HepG2 (cell line): ENCODE results near the gene CXCR5. TPM values are rescaled to one million over a fixed set of nuclear protein-coding genes. Genes with fewer than 3 reads are reported as not detected.

Experiments
- ADNP ChIP-seq: sonication (generic); formaldehyde crosslinking; IDR thresholded peaks from 2 replicates; pipeline ENCODE4 v1.4.0; 2020; ENCODE audit warnings: missing genetic modification reagents
- DNMT1 ChIP-seq: sonication (generic); formaldehyde crosslinking; IDR thresholded peaks from 2 replicates; pipeline ENCODE4 v1.5.1; 2020; ENCODE audit warnings: mild to moderate bottlenecking, missing genetic modification reagents
- GLI4 ChIP-seq: sonication (generic); formaldehyde crosslinking; IDR thresholded peaks from 2 replicates; pipeline ENCODE4 v1.5.1; 2020; ENCODE audit warnings: missing genetic modification reagents, mild to moderate bottlenecking, moderate library complexity, borderline replicate concordance
- HMGXB3 ChIP-seq: sonication (generic); formaldehyde crosslinking; IDR thresholded peaks from 2 replicates; pipeline ENCODE4 v1.4.0; 2020; ENCODE audit warnings: missing genetic modification reagents, borderline replicate concordance
- HOXA5 ChIP-seq: sonication (generic); formaldehyde crosslinking; IDR thresholded peaks from 2 replicates; pipeline ENCODE4 v1.4.0; 2020; ENCODE audit warnings: missing genetic modification reagents
- KDM5B ChIP-seq: sonication (generic); formaldehyde crosslinking; IDR thresholded peaks from 2 replicates; pipeline ENCODE4 v1.4.0; 2020; ENCODE audit warnings: missing genetic modification reagents, mild to moderate bottlenecking, borderline replicate concordance
- SALL2 ChIP-seq: sonication (generic); formaldehyde crosslinking; IDR thresholded peaks from 2 replicates; pipeline ENCODE4 v1.8.1; 2023; ENCODE audit warnings: mild to moderate bottlenecking, missing genetic modification reagents, inconsistent platforms
- SMAD9 ChIP-seq: sonication (generic); formaldehyde crosslinking; IDR thresholded peaks from 2 replicates; pipeline ENCODE4 v1.5.1; 2020; ENCODE audit warnings: mild to moderate bottlenecking, missing genetic modification reagents
- ZFP1 ChIP-seq: IDR thresholded peaks from 2 replicates; pipeline ENCODE4 v1.6.1; 2016
- ZNF12 ChIP-seq: sonication (generic); formaldehyde crosslinking; IDR thresholded peaks from 2 replicates; pipeline ENCODE4 v1.5.0; 2020; ENCODE audit warnings: missing genetic modification reagents
- ZNF605 ChIP-seq: sonication (generic); formaldehyde crosslinking; IDR thresholded peaks from 2 replicates; pipeline ENCODE4 v1.8.0; 2022; ENCODE audit warnings: mild to moderate bottlenecking, missing genetic modification reagents
- polyA plus RNA-seq, 8 experiments: library from polyadenylated mRNA; depleted of rRNA in 3 of 8; stranded (reverse) in 7 of 8; unstranded in 1 of 8; fragments of >200 nt; fragmentation: Illumina TruSeq in 4 of 8; extraction: Trizol in 4 of 8; gene quantifications; 2 replicates each; pipeline versions ENCODE4 v1.2.1 to v1.2.3, GENCODE V29; 2011 to 2016; ENCODE audit warnings: low read depth in 4 of 8, missing spikeins in 1 of 8, mixed read lengths in 1 of 8; ENCODE audit not compliant: insufficient read depth in 1 of 8
- total RNA-seq, 5 experiments: library from RNA; depleted of rRNA; stranded (reverse); fragments of >200 nt; fragmentation: Illumina TruSeq; extraction: Trizol; gene quantifications; 2 replicates each; pipeline ENCODE4 v1.2.3, GENCODE V29; 2016; ENCODE audit warnings: low read depth in 1 of 5
- TF ChIP-seq, protein P1 (sequence below), 2 experiments: sonication (generic) in 1 of 2; formaldehyde crosslinking in 1 of 2; IDR thresholded peaks; 2 replicates each; pipeline versions ENCODE4 v1.5.1 to v1.6.1; 2011 to 2020; ENCODE audit warnings: borderline replicate concordance in 1 of 2, low read depth in 1 of 2, low read length in 1 of 2, mild to moderate bottlenecking in 1 of 2, missing genetic modification reagents in 1 of 2, moderate library complexity in 1 of 2
- TF ChIP-seq, protein P2 (sequence below): sonication (generic); formaldehyde crosslinking; IDR thresholded peaks from 2 replicates; pipeline ENCODE4 v1.4.0; 2020; ENCODE audit warnings: missing genetic modification reagents, mild to moderate bottlenecking, borderline replicate concordance
- TF ChIP-seq, protein P3 (sequence below): sonication (generic); formaldehyde crosslinking; IDR thresholded peaks from 2 replicates; pipeline ENCODE4 v1.8.0; 2022; ENCODE audit warnings: low read depth, missing genetic modification reagents
- TF ChIP-seq, protein P4 (sequence below): sonication (generic); formaldehyde crosslinking; IDR thresholded peaks from 2 replicates; pipeline ENCODE4 v1.5.1; 2020; ENCODE audit warnings: mild to moderate bottlenecking, moderate library complexity, missing genetic modification reagents

Gene CXCR5
- total and polyA plus RNA-seq, 2 of the 13 experiments (the other 11 are each of a cell fraction or from before 2014, with no cell fraction given), result not detected

GRCh38 chr11:118911113-118911879 lies 27.6 kb downstream of the CXCR5 start (continued):
- no peak for TF ChIP-seq HMGXB3 (CRISPR knock-in tag)
- TF ChIP-seq, protein P1, sequence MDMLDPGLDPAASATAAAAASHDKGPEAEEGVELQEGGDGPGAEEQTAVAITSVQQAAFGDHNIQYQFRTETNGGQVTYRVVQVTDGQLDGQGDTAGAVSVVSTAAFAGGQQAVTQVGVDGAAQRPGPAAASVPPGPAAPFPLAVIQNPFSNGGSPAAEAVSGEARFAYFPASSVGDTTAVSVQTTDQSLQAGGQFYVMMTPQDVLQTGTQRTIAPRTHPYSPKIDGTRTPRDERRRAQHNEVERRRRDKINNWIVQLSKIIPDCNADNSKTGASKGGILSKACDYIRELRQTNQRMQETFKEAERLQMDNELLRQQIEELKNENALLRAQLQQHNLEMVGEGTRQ (IDR thresholded peaks at IDR 0.05; ENCODE audit: low read depth, low read length), result no peak
- TF ChIP-seq, protein P1 (CRISPR knock-in tag; IDR thresholded peaks at IDR 0.05; ENCODE audit: borderline replicate concordance), result no peak
- TF ChIP-seq ZNF605, result peak; percentile 74
- TF ChIP-seq, protein P2, sequence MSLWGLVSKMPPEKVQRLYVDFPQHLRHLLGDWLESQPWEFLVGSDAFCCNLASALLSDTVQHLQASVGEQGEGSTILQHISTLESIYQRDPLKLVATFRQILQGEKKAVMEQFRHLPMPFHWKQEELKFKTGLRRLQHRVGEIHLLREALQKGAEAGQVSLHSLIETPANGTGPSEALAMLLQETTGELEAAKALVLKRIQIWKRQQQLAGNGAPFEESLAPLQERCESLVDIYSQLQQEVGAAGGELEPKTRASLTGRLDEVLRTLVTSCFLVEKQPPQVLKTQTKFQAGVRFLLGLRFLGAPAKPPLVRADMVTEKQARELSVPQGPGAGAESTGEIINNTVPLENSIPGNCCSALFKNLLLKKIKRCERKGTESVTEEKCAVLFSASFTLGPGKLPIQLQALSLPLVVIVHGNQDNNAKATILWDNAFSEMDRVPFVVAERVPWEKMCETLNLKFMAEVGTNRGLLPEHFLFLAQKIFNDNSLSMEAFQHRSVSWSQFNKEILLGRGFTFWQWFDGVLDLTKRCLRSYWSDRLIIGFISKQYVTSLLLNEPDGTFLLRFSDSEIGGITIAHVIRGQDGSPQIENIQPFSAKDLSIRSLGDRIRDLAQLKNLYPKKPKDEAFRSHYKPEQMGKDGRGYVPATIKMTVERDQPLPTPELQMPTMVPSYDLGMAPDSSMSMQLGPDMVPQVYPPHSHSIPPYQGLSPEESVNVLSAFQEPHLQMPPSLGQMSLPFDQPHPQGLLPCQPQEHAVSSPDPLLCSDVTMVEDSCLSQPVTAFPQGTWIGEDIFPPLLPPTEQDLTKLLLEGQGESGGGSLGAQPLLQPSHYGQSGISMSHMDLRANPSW (CRISPR knock-in tag), result no peak
- no peak for TF ChIP-seq DNMT1 (CRISPR knock-in tag)
- 0 out of 2 replicates have a peak, but pooled peaks have one; percentile 27 for TF ChIP-seq HOXA5 (CRISPR knock-in tag)
- TF ChIP-seq ZNF12 (CRISPR knock-in tag), result no peak
- no peak for TF ChIP-seq ZFP1
- no peak for TF ChIP-seq GLI4
- TF ChIP-seq SALL2, result no peak
- no peak for TF ChIP-seq SMAD9 (CRISPR knock-in tag)
- no peak for TF ChIP-seq ADNP (CRISPR knock-in tag)
- TF ChIP-seq, protein P3, sequence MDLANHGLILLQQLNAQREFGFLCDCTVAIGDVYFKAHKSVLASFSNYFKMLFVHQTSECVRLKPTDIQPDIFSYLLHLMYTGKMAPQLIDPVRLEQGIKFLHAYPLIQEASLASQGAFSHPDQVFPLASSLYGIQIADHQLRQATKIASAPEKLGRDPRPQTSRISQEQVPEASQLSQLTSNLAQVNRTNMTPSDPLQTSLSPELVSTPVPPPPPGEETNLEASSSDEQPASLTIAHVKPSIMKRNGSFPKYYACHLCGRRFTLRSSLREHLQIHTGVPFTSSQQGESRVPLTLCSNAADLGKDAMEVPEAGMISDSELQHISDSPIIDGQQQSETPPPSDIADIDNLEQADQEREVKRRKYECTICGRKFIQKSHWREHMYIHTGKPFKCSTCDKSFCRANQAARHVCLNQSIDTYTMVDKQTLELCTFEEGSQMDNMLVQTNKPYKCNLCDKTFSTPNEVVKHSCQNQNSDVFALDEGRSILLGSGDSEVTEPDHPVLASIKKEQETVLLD (CRISPR knock-in tag), result no peak
- no peak for TF ChIP-seq KDM5B (CRISPR knock-in tag)
- TF ChIP-seq, protein P4, sequence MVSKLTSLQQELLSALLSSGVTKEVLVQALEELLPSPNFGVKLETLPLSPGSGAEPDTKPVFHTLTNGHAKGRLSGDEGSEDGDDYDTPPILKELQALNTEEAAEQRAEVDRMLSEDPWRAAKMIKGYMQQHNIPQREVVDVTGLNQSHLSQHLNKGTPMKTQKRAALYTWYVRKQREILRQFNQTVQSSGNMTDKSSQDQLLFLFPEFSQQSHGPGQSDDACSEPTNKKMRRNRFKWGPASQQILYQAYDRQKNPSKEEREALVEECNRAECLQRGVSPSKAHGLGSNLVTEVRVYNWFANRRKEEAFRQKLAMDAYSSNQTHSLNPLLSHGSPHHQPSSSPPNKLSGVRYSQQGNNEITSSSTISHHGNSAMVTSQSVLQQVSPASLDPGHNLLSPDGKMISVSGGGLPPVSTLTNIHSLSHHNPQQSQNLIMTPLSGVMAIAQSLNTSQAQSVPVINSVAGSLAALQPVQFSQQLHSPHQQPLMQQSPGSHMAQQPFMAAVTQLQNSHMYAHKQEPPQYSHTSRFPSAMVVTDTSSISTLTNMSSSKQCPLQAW (CRISPR knock-in tag), result no peak
